Progenitor cell of endocrine pancreas (in vitro differentiated cells): ENCODE data around the gene PRKD1. TPM values are rescaled to one million over a fixed set of nuclear protein-coding genes. Genes with fewer than 3 reads are reported as not detected.

Experiments
- DNase-seq: peaks from one replicate; pipeline ENCODE4 v3.0.0; 2021; ENCODE audit warnings: low spot score; ENCODE audit not compliant: unreplicated experiment
- H3K27ac Mint-ChIP-seq: 2 replicates; pipeline ENCODE4 v1.8.0; 2021; ENCODE audit warnings: mild to moderate bottlenecking, moderate library complexity, mixed read lengths
- H3K27me3 Mint-ChIP-seq: 2 replicates; pipeline ENCODE4 v1.8.0; 2021; ENCODE audit warnings: mixed read lengths
- H3K36me3 Mint-ChIP-seq: 2 replicates; pipeline ENCODE4 v1.8.0; 2022; ENCODE audit warnings: mixed read lengths; ENCODE audit not compliant: insufficient read depth
- H3K4me1 Mint-ChIP-seq: 2 replicates; pipeline ENCODE4 v1.8.0; 2021; ENCODE audit warnings: low read depth, mixed read lengths
- H3K4me3 Mint-ChIP-seq: 2 replicates; pipeline ENCODE4 v1.8.0; 2021; ENCODE audit warnings: low read depth, mild to moderate bottlenecking, moderate library complexity, mixed read lengths
- H3K9me3 Mint-ChIP-seq: 2 replicates; pipeline ENCODE4 v1.8.0; 2021; ENCODE audit warnings: low read depth, mixed read lengths
- CTCF ChIP-seq: fragments of 200-600 bp; sonication (generic); IDR thresholded peaks from one replicate; pipeline ENCODE4 v1.5.0; 2021; ENCODE audit warnings: antibody characterized with exemption, mild to moderate bottlenecking; ENCODE audit not compliant: unreplicated experiment
- long read RNA-seq: library from polyadenylated mRNA; unstranded; transcript quantifications from one replicate; pipeline ENCODE4 v2.0.0, GENCODE V29; 2020
- total RNA-seq: library from RNA; stranded (reverse); gene quantifications from 2 replicates; pipeline ENCODE4 v1.2.1, GENCODE V29; 2021

The PRKD1 gene
- 23.6 and 29.9 TPM in 2 replicates for total RNA-seq
- long read RNA-seq, partial matches to known transcripts = 25 of 33 reads
- long read RNA-seq, other reads (novel, unspliced or antisense) = 8 of 33 reads

GRCh38 chr14:29927376-29928116 is at the start of gene PRKD1:
Gene PRKD1, minus strand, starts transcription at chr14:29927847.
- peaks cover 14% of the 10 kb centered on the region for H3K27me3 Mint-ChIP-seq
- H3K36me3 Mint-ChIP-seq = no peaks in the 10 kb centered on the region
- peak within 1 kb of the TSS; percentile 86 for H3K4me3 Mint-ChIP-seq
- DNase-seq = peak; percentile 63
- H3K4me1 Mint-ChIP-seq = peaks cover 28% of the 10 kb centered on the region
- H3K9me3 Mint-ChIP-seq = no peaks in the 10 kb centered on the region
- TF ChIP-seq CTCF = peak; percentile 47
- H3K27ac Mint-ChIP-seq = peak within 1 kb of the TSS; percentile 90

GRCh38 chr14:29971101-29971500 is 43.5 kb upstream of the PRKD1 start:
- H3K27ac Mint-ChIP-seq = no peak overlapping the region
- no peak overlapping the region for H3K4me3 Mint-ChIP-seq
- no peak for TF ChIP-seq CTCF

GRCh38 chr14:29955087-29955486 is 27.4 kb upstream of the PRKD1 start:
- Mint-ChIP-seq H3K9me3 (peaks cover 12% of the 10 kb centered on the region), H3K36me3 (no peaks in the 10 kb centered on the region), H3K27ac (no peak overlapping the region), H3K4me3 (no peak overlapping the region), H3K27me3 (no peaks in the 10 kb centered on the region), H3K4me1 (no peaks in the 10 kb centered on the region)
- TF ChIP-seq CTCF = no peak
- DNase-seq = no peak

More at GRCh38 chr14:29971101-29971500, 43.5 kb upstream of the PRKD1 start:
- H3K36me3 Mint-ChIP-seq = peaks cover 1% of the 10 kb centered on the region
- no peaks in the 10 kb centered on the region for H3K4me1 Mint-ChIP-seq
- peaks cover 7% of the 10 kb centered on the region for H3K9me3 Mint-ChIP-seq
- H3K27me3 Mint-ChIP-seq = no peaks in the 10 kb centered on the region
- no peak for DNase-seq

- H3K4me1 Mint-ChIP-seq = no peaks in the 10 kb centered on the region
- no peak for DNase-seq
- no peak overlapping the region for H3K27ac Mint-ChIP-seq
- no peaks in the 10 kb centered on the region for H3K27me3 Mint-ChIP-seq
- H3K9me3 Mint-ChIP-seq = peaks cover 7% of the 10 kb centered on the region
- H3K36me3 Mint-ChIP-seq = no peaks in the 10 kb centered on the region
- no peak for TF ChIP-seq CTCF
- no peak overlapping the region for H3K4me3 Mint-ChIP-seq
Measured at GRCh38 chr14:29953501-29953900, 25.9 kb upstream of the PRKD1 start.

- no peak overlapping the region for H3K4me3 Mint-ChIP-seq
- H3K4me1 Mint-ChIP-seq = no peaks in the 10 kb centered on the region
- no peaks in the 10 kb centered on the region for H3K27me3 Mint-ChIP-seq
- peak overlapping the region; percentile 35 for H3K27ac Mint-ChIP-seq
- H3K9me3 Mint-ChIP-seq = peaks cover 16% of the 10 kb centered on the region
- H3K36me3 Mint-ChIP-seq = peaks cover 4% of the 10 kb centered on the region
- no peak for TF ChIP-seq CTCF
- DNase-seq = no peak
Measured at GRCh38 chr14:29944091-29944490, 16.4 kb upstream of the PRKD1 start.
